ENCODE measurements around the gene LGALSL. TPM values are rescaled to one million over a fixed set of nuclear protein-coding genes. Genes with fewer than 3 reads are reported as not detected.

LGALSL gene
- total and polyA plus RNA-seq, 9 of the 15 experiments (the other 6 are each of a cell fraction or from before 2014, with no cell fraction given): 0.04 to 0.29 (median 0.14) TPM; not detected in 3

GRCh38 chr2:64474121-64474571 is 20.2 kb downstream of the LGALSL start (continued):
- no peak for TF ChIP-seq HNRNPLL (IDR thresholded peaks at IDR 0.05; ENCODE audit: low read depth, low read length, poor library complexity, severe bottlenecking)
- no peak for TF ChIP-seq NONO (IDR thresholded peaks at IDR 0.05; ENCODE audit: low read depth in 2 of 2, low read length in 1 of 2)
- TF ChIP-seq, protein P1, sequence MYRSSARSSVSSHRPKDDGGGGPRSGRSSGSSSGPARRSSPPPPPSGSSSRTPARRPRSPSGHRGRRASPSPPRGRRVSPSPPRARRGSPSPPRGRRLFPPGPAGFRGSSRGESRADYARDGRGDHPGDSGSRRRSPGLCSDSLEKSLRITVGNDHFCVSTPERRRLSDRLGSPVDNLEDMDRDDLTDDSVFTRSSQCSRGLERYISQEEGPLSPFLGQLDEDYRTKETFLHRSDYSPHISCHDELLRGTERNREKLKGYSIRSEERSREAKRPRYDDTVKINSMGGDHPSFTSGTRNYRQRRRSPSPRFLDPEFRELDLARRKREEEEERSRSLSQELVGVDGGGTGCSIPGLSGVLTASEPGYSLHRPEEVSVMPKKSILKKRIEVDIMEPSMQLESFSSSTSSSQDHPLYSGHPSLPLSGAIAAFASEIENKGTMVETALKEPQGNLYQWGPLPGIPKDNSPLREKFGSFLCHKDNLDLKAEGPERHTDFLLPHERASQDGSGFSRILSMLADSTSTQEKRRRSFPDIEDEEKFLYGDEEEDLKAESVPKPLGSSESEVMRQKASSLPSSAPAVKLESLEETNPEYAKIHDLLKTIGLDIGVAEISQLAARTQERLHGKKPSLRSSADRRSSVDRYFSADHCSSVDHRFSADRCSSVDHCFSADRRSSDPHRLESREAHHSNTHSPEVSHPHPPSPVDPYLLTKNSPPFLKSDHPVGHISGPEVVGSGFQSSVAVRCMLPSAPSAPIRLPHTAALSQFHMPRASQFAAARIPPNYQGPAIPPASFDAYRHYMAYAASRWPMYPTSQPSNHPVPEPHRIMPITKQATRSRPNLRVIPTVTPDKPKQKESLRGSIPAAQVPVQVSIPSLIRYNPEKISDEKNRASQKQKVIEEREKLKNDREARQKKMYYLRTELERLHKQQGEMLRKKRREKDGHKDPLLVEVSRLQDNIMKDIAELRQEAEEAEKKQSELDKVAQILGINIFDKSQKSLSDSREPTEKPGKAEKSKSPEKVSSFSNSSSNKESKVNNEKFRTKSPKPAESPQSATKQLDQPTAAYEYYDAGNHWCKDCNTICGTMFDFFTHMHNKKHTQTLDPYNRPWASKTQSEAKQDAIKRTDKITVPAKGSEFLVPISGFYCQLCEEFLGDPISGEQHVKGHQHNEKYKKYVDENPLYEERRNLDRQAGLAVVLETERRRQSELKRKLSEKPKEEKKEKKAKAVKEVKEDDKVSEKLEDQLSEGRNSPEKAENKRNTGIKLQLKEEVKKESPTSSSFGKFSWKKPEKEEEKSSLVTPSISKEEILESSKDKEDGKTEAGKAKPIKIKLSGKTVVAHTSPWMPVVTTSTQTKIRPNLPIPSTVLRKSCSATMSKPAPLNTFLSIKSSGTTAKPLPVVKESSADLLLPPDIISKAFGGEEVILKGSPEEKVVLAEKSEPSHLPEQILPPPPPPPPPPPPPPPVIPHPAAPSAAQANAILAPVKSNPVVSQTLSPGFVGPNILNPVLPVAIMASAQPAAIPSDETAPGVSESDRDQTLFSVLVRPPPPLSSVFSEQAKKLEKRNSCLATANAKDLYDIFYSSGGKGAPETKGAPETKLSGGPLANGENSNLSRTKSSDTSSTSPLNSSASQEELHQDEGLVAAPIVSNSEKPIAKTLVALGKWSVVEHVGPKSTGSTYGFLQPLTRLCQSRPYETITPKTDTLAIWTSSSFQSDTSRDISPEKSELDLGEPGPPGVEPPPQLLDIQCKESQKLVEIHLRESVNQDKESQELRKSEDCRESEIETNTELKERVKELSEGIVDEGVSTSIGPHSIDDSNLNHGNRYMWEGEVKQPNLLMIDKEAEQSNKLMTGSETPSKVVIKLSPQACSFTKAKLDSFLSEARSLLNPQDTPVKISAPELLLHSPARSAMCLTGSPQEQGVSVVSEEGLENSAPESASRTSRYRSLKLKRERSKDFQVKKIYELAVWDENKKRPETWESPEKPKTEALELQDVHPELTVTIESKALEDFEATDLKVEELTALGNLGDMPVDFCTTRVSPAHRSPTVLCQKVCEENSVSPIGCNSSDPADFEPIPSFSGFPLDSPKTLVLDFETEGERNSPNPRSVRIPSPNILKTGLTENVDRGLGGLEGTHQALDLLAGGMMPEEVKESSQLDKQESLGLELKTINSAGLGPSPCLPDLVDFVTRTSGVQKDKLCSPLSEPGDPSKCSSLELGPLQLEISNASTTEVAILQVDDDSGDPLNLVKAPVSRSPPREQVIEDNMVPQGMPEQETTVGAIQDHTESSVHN (IDR thresholded peaks at IDR 0.05; ENCODE audit: borderline replicate concordance in 1 of 2, low read depth in 1 of 2): no peak
- TF ChIP-seq FOXP4 (CRISPR knock-in tag; IDR thresholded peaks at IDR 0.05; ENCODE audit: borderline replicate concordance): no peak
- TF ChIP-seq, protein P2, sequence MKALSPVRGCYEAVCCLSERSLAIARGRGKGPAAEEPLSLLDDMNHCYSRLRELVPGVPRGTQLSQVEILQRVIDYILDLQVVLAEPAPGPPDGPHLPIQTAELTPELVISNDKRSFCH (CRISPR knock-in tag; IDR thresholded peaks at IDR 0.05): no peak
- TF ChIP-seq, protein P2 (tag; IDR thresholded peaks at IDR 0.05): 0 out of 2 replicates have a peak, but pooled peaks have one; percentile 43
- TF ChIP-seq PRPF4 (IDR thresholded peaks at IDR 0.05; ENCODE audit: insufficient read depth, low read depth, low read length, poor library complexity, severe bottlenecking): no peak
- TF ChIP-seq CBX3 (IDR thresholded peaks at IDR 0.05; ENCODE audit: borderline replicate concordance in 1 of 2, low read length in 2 of 2): no peak
- no peak for TF ChIP-seq XRCC4 (IDR thresholded peaks at IDR 0.05; ENCODE audit: extremely low read depth, insufficient read depth, insufficient read length)
- TF ChIP-seq CBFA2T3 (IDR thresholded peaks at IDR 0.05): no peak
- TF ChIP-seq TGIF2 (CRISPR knock-in tag; IDR thresholded peaks at IDR 0.05): no peak
- TF ChIP-seq TCF3 (CRISPR knock-in tag; IDR thresholded peaks at IDR 0.05): no peak
- no peak for TF ChIP-seq ZBTB12 (CRISPR knock-in tag; IDR thresholded peaks at IDR 0.05)

Data from K562 (cell line).